ENCODE measurements around the gene CD63. TPM values are rescaled to one million over a fixed set of nuclear protein-coding genes. Genes with fewer than 3 reads are reported as not detected.

The CD63 gene
- total and polyA plus RNA-seq, 2 experiments from 2014 or later: 1,401 to 2,624 TPM

DNA sequence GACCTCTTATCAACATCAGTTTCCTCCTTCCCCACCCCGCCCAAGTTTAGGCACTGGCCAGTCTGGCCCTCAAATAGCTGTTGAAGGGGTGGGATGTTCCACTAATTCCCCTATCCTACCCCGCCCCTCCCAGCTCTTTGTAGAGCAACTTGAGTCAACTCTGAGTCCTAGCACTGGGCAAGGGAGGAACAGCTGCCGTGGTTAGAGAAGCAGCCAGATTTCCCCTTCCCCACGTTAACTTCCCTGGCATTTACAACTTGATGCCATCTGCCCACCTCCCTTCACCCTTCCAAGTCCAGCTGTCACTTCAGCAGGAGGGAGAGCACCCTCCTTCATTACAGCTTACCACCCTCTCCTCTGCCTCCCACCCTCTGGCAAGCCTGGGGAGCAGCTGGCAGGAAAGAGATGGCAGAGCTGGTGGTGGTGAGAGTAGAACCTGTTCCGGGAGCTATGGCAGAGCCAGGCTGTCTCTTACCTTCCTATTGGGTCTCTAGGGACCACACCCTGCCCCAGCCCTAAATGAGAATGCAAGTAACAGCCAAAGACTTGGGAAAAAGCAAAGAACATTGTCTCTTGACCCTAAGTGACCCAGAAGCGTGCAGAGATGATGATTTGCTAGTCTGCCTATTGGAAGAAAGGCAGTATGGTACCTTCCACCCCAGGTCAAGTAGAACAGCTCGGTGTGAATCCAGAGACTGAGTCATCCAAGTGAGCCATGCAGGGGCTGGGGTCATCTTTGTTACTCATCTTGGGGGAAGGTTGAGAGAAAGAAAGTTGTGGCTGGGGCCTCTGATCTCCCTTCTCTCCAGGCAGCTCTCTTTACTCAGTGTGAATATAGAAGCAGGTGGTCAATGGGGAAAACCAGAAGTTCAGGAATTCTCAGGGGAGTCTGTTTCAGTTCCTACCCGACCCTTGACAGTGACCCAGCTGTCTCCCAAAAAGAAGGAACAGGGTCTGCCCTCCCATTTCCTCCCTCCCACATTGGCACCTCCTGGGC, 11.5 kb downstream of the CD63 start:
- Histone ChIP-seq H3K27me3 (no peaks in the 10 kb centered on the region), H3K9me2 (replicated peaks; ENCODE audit: insufficient read depth) (no peaks in the 10 kb centered on the region), H3K9me3 (ENCODE audit: low read depth) (no peaks in the 10 kb centered on the region), H3K27ac (no peak overlapping the region), H3K79me2 (peaks cover 34% of the 10 kb centered on the region), H3K4me3 (peak overlapping the region; percentile 76), H4K20me1 (ENCODE audit: insufficient read depth, poor library complexity, severe bottlenecking) (no peaks in the 10 kb centered on the region), H3K4me2 (peak overlapping the region; percentile 90), H2AFZ (no peak overlapping the region), H3K36me3 (replicated peaks; ENCODE audit: insufficient read depth, low read depth) (no peaks in the 10 kb centered on the region), H3K4me1 (ENCODE audit: insufficient read depth) (peaks cover 29% of the 10 kb centered on the region)
- TF ChIP-seq, protein P1, sequence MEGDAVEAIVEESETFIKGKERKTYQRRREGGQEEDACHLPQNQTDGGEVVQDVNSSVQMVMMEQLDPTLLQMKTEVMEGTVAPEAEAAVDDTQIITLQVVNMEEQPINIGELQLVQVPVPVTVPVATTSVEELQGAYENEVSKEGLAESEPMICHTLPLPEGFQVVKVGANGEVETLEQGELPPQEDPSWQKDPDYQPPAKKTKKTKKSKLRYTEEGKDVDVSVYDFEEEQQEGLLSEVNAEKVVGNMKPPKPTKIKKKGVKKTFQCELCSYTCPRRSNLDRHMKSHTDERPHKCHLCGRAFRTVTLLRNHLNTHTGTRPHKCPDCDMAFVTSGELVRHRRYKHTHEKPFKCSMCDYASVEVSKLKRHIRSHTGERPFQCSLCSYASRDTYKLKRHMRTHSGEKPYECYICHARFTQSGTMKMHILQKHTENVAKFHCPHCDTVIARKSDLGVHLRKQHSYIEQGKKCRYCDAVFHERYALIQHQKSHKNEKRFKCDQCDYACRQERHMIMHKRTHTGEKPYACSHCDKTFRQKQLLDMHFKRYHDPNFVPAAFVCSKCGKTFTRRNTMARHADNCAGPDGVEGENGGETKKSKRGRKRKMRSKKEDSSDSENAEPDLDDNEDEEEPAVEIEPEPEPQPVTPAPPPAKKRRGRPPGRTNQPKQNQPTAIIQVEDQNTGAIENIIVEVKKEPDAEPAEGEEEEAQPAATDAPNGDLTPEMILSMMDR (IDR thresholded peaks at IDR 0.05; ENCODE audit: poor library complexity): no peak
- no peak for TF ChIP-seq EZH2phosphoT487 (IDR thresholded peaks at IDR 0.05; ENCODE audit: low read depth, severe bottlenecking, unreplicated experiment)
- no peak for TF ChIP-seq EZH2 (IDR thresholded peaks at IDR 0.05; ENCODE audit: borderline replicate concordance)
- 57% methylated on average over 8 of the region's 8 CpGs for WGBS (ENCODE audit: low lambda C conversion rate, missing lambda C conversion rate)
- peak; percentile 4 for DNase-seq (ENCODE audit: low spot score)

GRCh38 chr12:55716582-55716957, 12.2 kb downstream of the CD63 start:
- 6% methylated on average over 12 of the region's 13 CpGs for WGBS (ENCODE audit: low lambda C conversion rate, missing lambda C conversion rate)
- no peak for DNase-seq (ENCODE audit: low spot score)
- no peaks in the 10 kb centered on the region for H3K36me3 ChIP-seq (replicated peaks; ENCODE audit: insufficient read depth, low read depth)

DNA sequence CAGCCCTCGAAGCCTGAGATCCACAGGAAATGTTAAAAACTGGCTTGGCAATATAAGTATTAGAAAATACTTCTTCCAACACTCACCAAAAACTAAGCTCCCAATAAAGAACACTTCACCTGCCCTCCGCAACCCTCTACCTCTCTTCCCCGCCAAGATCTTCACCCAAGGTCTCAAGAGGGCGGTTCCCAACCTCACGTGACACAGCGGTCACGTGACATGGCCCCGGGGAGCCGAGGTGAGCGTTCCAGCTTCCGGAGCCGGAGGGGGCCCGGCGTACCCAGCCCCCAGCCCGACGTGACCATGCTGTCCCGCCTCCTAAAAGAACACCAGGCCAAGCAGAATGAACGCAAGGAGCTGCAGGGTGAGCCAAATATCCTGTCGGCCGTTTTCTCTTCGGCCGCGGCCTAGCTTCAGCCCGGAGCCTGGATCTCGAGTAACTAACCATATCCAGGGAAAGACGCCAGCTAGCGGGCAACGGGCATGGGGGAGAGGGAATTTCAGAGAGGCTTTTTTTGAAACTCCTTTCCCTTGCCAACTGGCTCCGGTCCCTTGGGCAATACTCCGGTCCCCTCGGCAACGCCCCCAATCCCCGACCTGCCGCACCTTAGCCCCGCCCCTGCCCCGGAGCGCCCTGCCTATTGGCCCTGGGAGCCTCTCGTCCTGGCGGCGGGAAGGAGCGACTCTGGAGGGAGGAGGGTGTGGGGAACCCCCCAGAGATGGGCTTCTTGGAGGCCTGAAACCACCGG, 12.8 kb downstream of the CD63 start, which contains the start of gene BLOC1S1:
BLOC1S1 (plus strand) TSS at position 214 of the 749 bp plus-strand sequence; CDS start at position 220, 6 bp downstream.
- WGBS (ENCODE audit: low lambda C conversion rate, missing lambda C conversion rate): 2% methylated on average over 40 of the region's 42 CpGs

More at GRCh38 chr12:55716582-55716957, 12.2 kb downstream of the CD63 start:
- Histone ChIP-seq H3K4me2 (peak overlapping the region; percentile 90), H3K9me3 (ENCODE audit: low read depth) (no peaks in the 10 kb centered on the region), H3K9me2 (replicated peaks; ENCODE audit: insufficient read depth) (no peaks in the 10 kb centered on the region), H3K4me1 (ENCODE audit: insufficient read depth) (peaks cover 25% of the 10 kb centered on the region), H3K27me3 (no peaks in the 10 kb centered on the region), H2AFZ (peak overlapping the region; percentile 95), H4K20me1 (ENCODE audit: insufficient read depth, poor library complexity, severe bottlenecking) (no peaks in the 10 kb centered on the region), H3K79me2 (peaks cover 28% of the 10 kb centered on the region), H3K4me3 (peak overlapping the region; percentile 76), H3K27ac (peak overlapping the region; percentile 96)
- TF ChIP-seq EZH2 (IDR thresholded peaks at IDR 0.05; ENCODE audit: borderline replicate concordance) (no peak), EZH2phosphoT487 (IDR thresholded peaks at IDR 0.05; ENCODE audit: low read depth, severe bottlenecking, unreplicated experiment) (no peak)
- TF ChIP-seq, protein P1 (IDR thresholded peaks at IDR 0.05; ENCODE audit: poor library complexity): no peak

More for the DNA sequence above, 12.8 kb downstream of the CD63 start, which contains the start of gene BLOC1S1:
- peaks cover 25% of the 10 kb centered on the region for H3K4me1 ChIP-seq (ENCODE audit: insufficient read depth)
- no peaks in the 10 kb centered on the region for H3K27me3 ChIP-seq
- no peak for TF ChIP-seq EZH2phosphoT487 (IDR thresholded peaks at IDR 0.05; ENCODE audit: low read depth, severe bottlenecking, unreplicated experiment)
- TF ChIP-seq EZH2 (IDR thresholded peaks at IDR 0.05; ENCODE audit: borderline replicate concordance): no peak
- TF ChIP-seq, protein P1 (IDR thresholded peaks at IDR 0.05; ENCODE audit: poor library complexity): no peak
- peak within 1 kb of the TSS; percentile 90 for H3K4me2 ChIP-seq
- H3K9me2 ChIP-seq (replicated peaks; ENCODE audit: insufficient read depth): no peaks in the 10 kb centered on the region
- H3K79me2 ChIP-seq: peaks cover 28% of the 10 kb centered on the region
- H4K20me1 ChIP-seq (ENCODE audit: insufficient read depth, poor library complexity, severe bottlenecking): no peaks in the 10 kb centered on the region
- H3K36me3 ChIP-seq (replicated peaks; ENCODE audit: insufficient read depth, low read depth): no peaks in the 10 kb centered on the region
- H2AFZ ChIP-seq: peak within 1 kb of the TSS; percentile 95
- H3K27ac ChIP-seq: peak within 1 kb of the TSS; percentile 96
- no peaks in the 10 kb centered on the region for H3K9me3 ChIP-seq (ENCODE audit: low read depth)
- DNase-seq (ENCODE audit: low spot score): peak; percentile 95
- peak within 1 kb of the TSS; percentile 76 for H3K4me3 ChIP-seq

Data from hepatocyte (in vitro differentiated cells).